HepG2 (cell line): Measurements from ENCODE around the gene C1orf159. TPM values are rescaled to one million over a fixed set of nuclear protein-coding genes. Genes with fewer than 3 reads are reported as not detected.

Experiments used
- AKAP8 ChIP-seq: sonication (generic); formaldehyde crosslinking; IDR thresholded peaks from 2 replicates; pipeline ENCODE4 v1.5.1; 2020; ENCODE audit warnings: mild to moderate bottlenecking, missing genetic modification reagents
- ETV5 ChIP-seq: IDR thresholded peaks from 2 replicates; pipeline ENCODE4 v1.6.1; 2018; ENCODE audit warnings: missing biosample characterization, missing genetic modification reagents, inconsistent platforms, borderline replicate concordance
- FOXA3 ChIP-seq: IDR thresholded peaks from 2 replicates; pipeline ENCODE4 v1.6.1; 2016; ENCODE audit warnings: missing genetic modification reagents, missing compliant biosample characterization
- GATAD2A ChIP-seq: IDR thresholded peaks from 2 replicates; pipeline ENCODE4 v1.6.1; 2016
- GTF2F1 ChIP-seq: fragments of 150-350 bp; IDR thresholded peaks from 2 replicates; pipeline ENCODE4 v1.6.1; 2014; ENCODE audit warnings: low read length
- HOXA3 ChIP-seq: sonication (generic); formaldehyde crosslinking; IDR thresholded peaks from 2 replicates; pipeline ENCODE4 v1.5.0; 2020; ENCODE audit warnings: missing genetic modification reagents
- IKZF5 ChIP-seq: IDR thresholded peaks from 2 replicates; pipeline ENCODE4 v1.6.1; 2018; ENCODE audit warnings: missing genetic modification reagents, mild to moderate bottlenecking, missing compliant biosample characterization
- ISL2 ChIP-seq: sonication (generic); formaldehyde crosslinking; IDR thresholded peaks from 2 replicates; pipeline ENCODE4 v1.5.0; 2020; ENCODE audit warnings: missing genetic modification reagents
- KLF9 ChIP-seq: IDR thresholded peaks from 2 replicates; pipeline ENCODE4 v1.6.1; 2016; ENCODE audit warnings: low read depth
- MIXL1 ChIP-seq: IDR thresholded peaks from 2 replicates; pipeline ENCODE4 v1.6.1; 2016
- MXD3 ChIP-seq: IDR thresholded peaks from 2 replicates; pipeline ENCODE4 v1.6.1; 2016; ENCODE audit warnings: mild to moderate bottlenecking, missing biosample characterization, missing genetic modification reagents
- MYPOP ChIP-seq: sonication (generic); formaldehyde crosslinking; IDR thresholded peaks from 2 replicates; pipeline ENCODE4 v1.8.1; 2023; ENCODE audit warnings: mild to moderate bottlenecking, moderate library complexity, missing genetic modification reagents
- NFKB2 ChIP-seq: sonication (generic); formaldehyde crosslinking; IDR thresholded peaks from 2 replicates; pipeline ENCODE4 v1.4.0; 2020; ENCODE audit warnings: missing genetic modification reagents, borderline replicate concordance
- PHF20 ChIP-seq: sonication (generic); formaldehyde crosslinking; IDR thresholded peaks from 2 replicates; pipeline ENCODE4 v1.5.0; 2020; ENCODE audit warnings: mild to moderate bottlenecking, missing genetic modification reagents
- PITX1 ChIP-seq: sonication (generic); formaldehyde crosslinking; IDR thresholded peaks from 2 replicates; pipeline ENCODE4 v1.5.1; 2020; ENCODE audit warnings: mild to moderate bottlenecking, missing genetic modification reagents
- PPARG ChIP-seq: conservative IDR thresholded peaks from 2 replicates; pipeline ENCODE4 v1.6.1; 2016; ENCODE audit warnings: missing biosample characterization, missing genetic modification reagents
- SP5 ChIP-seq: IDR thresholded peaks from 2 replicates; pipeline ENCODE4 v1.6.1; 2016; ENCODE audit warnings: low read depth, borderline replicate concordance
- TBX2 ChIP-seq: sonication (generic); formaldehyde crosslinking; IDR thresholded peaks from 2 replicates; pipeline ENCODE4 v1.5.0; 2020; ENCODE audit warnings: missing genetic modification reagents, mild to moderate bottlenecking, borderline replicate concordance
- TEAD3 ChIP-seq: optimal IDR thresholded peaks from 2 replicates; pipeline ENCODE3; 2016; ENCODE audit warnings: borderline replicate concordance
- ZBTB10 ChIP-seq: sonication (generic); formaldehyde crosslinking; IDR thresholded peaks from 2 replicates; pipeline ENCODE4 v1.4.0; 2020; ENCODE audit warnings: missing genetic modification reagents, borderline replicate concordance
- ZBTB7A ChIP-seq: sonication (generic); formaldehyde crosslinking; IDR thresholded peaks from 2 replicates; pipeline ENCODE4 v1.8.0; 2022; ENCODE audit warnings: mild to moderate bottlenecking, missing genetic modification reagents
- ZFAT ChIP-seq: sonication (generic); formaldehyde crosslinking; conservative IDR thresholded peaks from 2 replicates; pipeline ENCODE4 v1.8.1; 2023; ENCODE audit warnings: missing genetic modification reagents, inconsistent platforms
- ZMYM2 ChIP-seq: sonication (generic); formaldehyde crosslinking; IDR thresholded peaks from 2 replicates; pipeline ENCODE4 v1.8.0; 2022; ENCODE audit warnings: mild to moderate bottlenecking, missing genetic modification reagents
- ZNF33A ChIP-seq: sonication (generic); formaldehyde crosslinking; IDR thresholded peaks from 2 replicates; pipeline ENCODE4 v1.5.1; 2020; ENCODE audit warnings: missing genetic modification reagents, mild to moderate bottlenecking, moderate library complexity, borderline replicate concordance
- ZNF510 ChIP-seq: sonication (generic); formaldehyde crosslinking; IDR thresholded peaks from 2 replicates; pipeline ENCODE4 v1.4.0; 2020; ENCODE audit warnings: low read depth, mild to moderate bottlenecking, missing genetic modification reagents
- ZNF720 ChIP-seq: sonication (generic); formaldehyde crosslinking; IDR thresholded peaks from 2 replicates; pipeline ENCODE4 v1.4.0; 2020; ENCODE audit warnings: missing genetic modification reagents
- ZNF768 ChIP-seq: sonication (generic); formaldehyde crosslinking; IDR thresholded peaks from 2 replicates; pipeline ENCODE4 v1.4.0; 2020; ENCODE audit warnings: missing genetic modification reagents
- polyA plus RNA-seq, 8 experiments: library from polyadenylated mRNA; depleted of rRNA in 3 of 8; stranded (reverse) in 7 of 8; unstranded in 1 of 8; fragments of >200 nt; fragmentation: Illumina TruSeq in 4 of 8; extraction: Trizol in 4 of 8; gene quantifications; 2 replicates each; pipeline versions ENCODE4 v1.2.1 to v1.2.3, GENCODE V29; 2011 to 2016; ENCODE audit warnings: low read depth in 4 of 8, missing spikeins in 1 of 8, mixed read lengths in 1 of 8; ENCODE audit not compliant: insufficient read depth in 1 of 8
- total RNA-seq, 5 experiments: library from RNA; depleted of rRNA; stranded (reverse); fragments of >200 nt; fragmentation: Illumina TruSeq; extraction: Trizol; gene quantifications; 2 replicates each; pipeline ENCODE4 v1.2.3, GENCODE V29; 2016; ENCODE audit warnings: low read depth in 1 of 5

C1orf159 gene
- total and polyA plus RNA-seq, 2 of the 13 experiments (the other 11 are each of a cell fraction or from before 2014, with no cell fraction given): 3.8 to 6.7 TPM

GRCh38 chr1:1124786-1125642 lies 9.1 kb upstream of the C1orf159 start (continued):
- 0 out of 2 replicates have a peak, but pooled peaks have one; percentile 6 for TF ChIP-seq ZNF510 (CRISPR knock-in tag)
- TF ChIP-seq HOXA3 (CRISPR knock-in tag): peak; percentile 69
- TF ChIP-seq ZFAT (CRISPR knock-in tag): no peak
- peak; percentile 45; the same call in 1 of the 2 replicates for TF ChIP-seq PHF20 (CRISPR knock-in tag)
- no peak for TF ChIP-seq ZNF720 (CRISPR knock-in tag)
- TF ChIP-seq TBX2 (CRISPR knock-in tag): peak; percentile 99
- no peak; the same call in 1 of the 2 replicates for TF ChIP-seq MXD3 (CRISPR knock-in tag)
- TF ChIP-seq MIXL1 (CRISPR knock-in tag): peak; percentile 68
- TF ChIP-seq ZNF33A (CRISPR knock-in tag): peak; percentile 71; the same call in 1 of the 2 replicates
- peak; percentile 38; the same call in 1 of the 2 replicates for TF ChIP-seq ETV5 (CRISPR knock-in tag)
- peak; percentile 91 for TF ChIP-seq SP5
- peak; percentile 94 for TF ChIP-seq PPARG (CRISPR knock-in tag)
- TF ChIP-seq IKZF5 (CRISPR knock-in tag): peak; percentile 52; the same call in 1 of the 2 replicates
- TF ChIP-seq ZBTB10 (CRISPR knock-in tag): peak; percentile 63; the same call in 1 of the 2 replicates
- TF ChIP-seq MYPOP (CRISPR knock-in tag): peak; percentile 73; the same call in 1 of the 2 replicates
- TF ChIP-seq NFKB2 (CRISPR knock-in tag): peak; percentile 25; the same call in 1 of the 2 replicates
- peak; percentile 68 for TF ChIP-seq ISL2 (CRISPR knock-in tag)
- peak; percentile 88 for TF ChIP-seq FOXA3
- TF ChIP-seq ZNF768 (CRISPR knock-in tag): 0 out of 2 replicates have a peak, but pooled peaks have one; percentile 17
- TF ChIP-seq ZMYM2 (CRISPR knock-in tag): no peak
- TF ChIP-seq ZBTB7A (CRISPR knock-in tag): peak; percentile 95
- TF ChIP-seq KLF9 (CRISPR knock-in tag): 0 out of 2 replicates have a peak, but pooled peaks have one; percentile 30
- peak; percentile 71 for TF ChIP-seq GATAD2A
- TF ChIP-seq TEAD3 (CRISPR knock-in tag): peak; percentile 70
- TF ChIP-seq AKAP8 (CRISPR knock-in tag): no peak; the same call in 1 of the 2 replicates
- TF ChIP-seq GTF2F1: no peak
- peak; percentile 85 for TF ChIP-seq PITX1
